ENCODE results near the gene CDC42EP5. TPM values are rescaled to one million over a fixed set of nuclear protein-coding genes. Genes with fewer than 3 reads are reported as not detected.

CDC42EP5 gene
- polyA plus RNA-seq, 4 donors, result 25.1 to 49.9 (median 30.2) TPM

DNA sequence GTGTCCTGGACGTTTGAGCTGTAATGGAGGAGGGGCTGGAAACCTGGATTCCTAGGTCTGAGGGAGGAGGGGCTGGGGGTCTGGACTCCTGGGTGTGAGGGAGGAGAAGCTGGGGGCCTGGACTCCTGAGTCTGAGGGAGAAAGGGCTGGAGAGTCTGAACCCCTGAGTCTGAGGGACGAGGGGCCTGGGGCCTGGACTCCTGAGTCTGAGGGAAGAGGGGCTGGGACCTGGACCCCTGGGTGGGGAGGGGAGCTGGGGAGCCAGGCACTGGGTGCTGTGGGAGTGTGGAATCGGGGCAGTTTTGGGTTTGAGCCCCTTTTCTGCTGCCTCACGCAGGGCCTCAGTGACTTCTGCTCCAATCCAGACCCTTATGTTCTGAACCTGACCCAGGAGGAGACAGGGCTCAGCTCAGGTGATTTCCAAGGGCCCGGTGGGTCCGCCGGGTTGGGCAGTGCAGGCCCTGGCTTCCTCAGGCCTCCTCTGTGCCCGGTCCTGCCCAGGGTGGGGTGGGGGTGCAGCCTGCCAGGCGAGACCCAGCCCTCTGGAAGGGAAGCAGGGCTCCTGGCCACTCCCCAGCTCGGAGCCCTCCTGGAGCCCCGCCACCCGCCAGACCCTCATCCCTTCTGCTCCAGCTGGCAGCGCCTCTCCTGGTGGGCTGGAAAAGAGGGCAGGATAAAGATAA, 43.4 kb downstream of the CDC42EP5 start:
- DNase-seq (ENCODE audit: low read depth in 4 of 4, low spot score in 3 of 4), result no peak

- no peak for DNase-seq (ENCODE audit: low read depth in 4 of 4, low spot score in 3 of 4)
These were observed 44.0 kb downstream of the CDC42EP5 start for GRCh38 chr19:54429176-54429495.

- DNase-seq (ENCODE audit: low read depth in 4 of 4, low spot score in 3 of 4), result no peak
These were observed 44.5 kb downstream of the CDC42EP5 start for GRCh38 chr19:54428323-54429175.

GRCh38 chr19:54427586-54427985, 45.5 kb downstream of the CDC42EP5 start:
- DNase-seq (ENCODE audit: low read depth in 4 of 4, low spot score in 3 of 4), result no peak

DNA sequence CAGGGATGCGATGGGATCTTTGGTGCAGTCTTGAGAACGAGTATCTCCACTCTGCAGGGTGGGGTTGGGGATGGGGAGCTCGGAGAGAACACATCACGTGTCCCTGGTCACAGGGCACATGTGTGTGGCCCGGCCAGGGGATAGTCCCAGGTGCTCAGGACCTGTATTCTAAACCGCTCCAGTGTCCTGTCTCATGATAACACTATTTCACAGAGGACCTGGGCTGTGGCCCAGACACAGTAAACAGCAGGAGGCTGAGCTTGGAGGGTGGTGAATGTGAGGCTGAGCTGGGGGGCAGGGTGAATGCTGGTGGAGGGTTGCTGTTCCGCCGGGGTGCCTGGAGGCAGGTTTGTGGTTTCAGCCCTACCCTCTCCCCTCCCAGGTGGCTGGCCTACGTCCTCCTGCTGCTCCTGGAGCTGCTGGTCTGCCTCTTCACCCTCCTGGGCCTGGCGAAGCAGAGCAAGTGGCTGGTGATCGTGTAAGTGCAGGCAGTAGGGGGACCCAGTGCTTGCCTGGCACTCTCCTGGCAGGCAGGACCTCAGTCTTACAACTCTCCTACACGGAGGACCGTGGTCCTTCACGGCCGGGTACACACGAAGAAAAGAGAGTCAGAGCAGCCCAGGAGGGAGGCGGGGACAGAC, 46.7 kb downstream of the CDC42EP5 start:
- DNase-seq (ENCODE audit: low read depth in 4 of 4, low spot score in 3 of 4), result no peak

GRCh38 chr19:54425382-54425723, 47.7 kb downstream of the CDC42EP5 start:
- DNase-seq (ENCODE audit: low read depth in 4 of 4, low spot score in 3 of 4), result no peak

- DNase-seq (ENCODE audit: low read depth in 4 of 4, low spot score in 3 of 4), result no peak
These were observed 48.3 kb downstream of the CDC42EP5 start for GRCh38 chr19:54424660-54425381.

DNA sequence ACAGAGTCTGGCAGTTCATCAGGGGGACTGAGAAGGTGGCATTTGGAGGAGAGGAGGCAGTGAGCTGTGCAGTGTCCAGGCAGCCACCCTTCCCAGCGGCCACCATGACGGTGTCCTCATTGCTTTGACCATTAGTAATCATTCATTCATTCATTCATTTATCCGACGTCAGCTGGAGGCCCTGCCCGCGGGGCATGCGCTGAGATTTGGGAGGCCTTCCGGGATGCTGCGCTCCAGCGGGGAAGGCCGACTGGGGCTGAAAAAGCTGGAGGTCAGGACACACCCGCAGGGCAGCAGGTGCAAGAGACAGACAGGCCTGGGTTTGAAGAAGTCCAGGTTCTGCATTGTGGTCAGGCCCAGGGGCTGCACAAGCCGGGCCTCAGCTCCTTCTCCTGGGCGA, 48.9 kb downstream of the CDC42EP5 start:
- no peak for DNase-seq (ENCODE audit: low read depth in 4 of 4, low spot score in 3 of 4)

GRCh38 chr19:54422136-54422535, 51.0 kb downstream of the CDC42EP5 start:
- DNase-seq (ENCODE audit: low read depth in 4 of 4, low spot score in 3 of 4), result no peak

DNA sequence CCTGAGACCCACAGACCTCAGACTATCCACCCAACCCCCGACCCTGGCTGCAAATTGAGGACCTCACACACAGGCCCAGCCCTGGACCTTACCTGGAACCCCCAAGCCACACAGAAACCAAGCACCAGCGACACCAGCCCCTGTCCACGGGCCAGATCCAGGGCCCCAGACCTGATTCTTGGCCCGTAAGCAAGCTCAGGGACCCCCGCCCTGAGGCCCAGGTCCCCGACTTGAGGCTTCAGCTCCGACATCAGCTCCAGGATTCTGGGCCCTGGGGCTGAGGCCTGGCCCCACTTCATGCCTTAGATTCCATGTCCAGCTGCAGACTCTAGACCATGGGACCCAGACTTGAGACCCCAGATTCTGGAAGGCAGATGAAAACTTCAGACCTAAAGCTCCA, 51.6 kb downstream of the CDC42EP5 start:
- DNase-seq (ENCODE audit: low read depth in 4 of 4, low spot score in 3 of 4), result no peak

- no peak for DNase-seq (ENCODE audit: low read depth in 4 of 4, low spot score in 3 of 4)
These were observed 52.0 kb downstream of the CDC42EP5 start for GRCh38 chr19:54421169-54421516.

DNA sequence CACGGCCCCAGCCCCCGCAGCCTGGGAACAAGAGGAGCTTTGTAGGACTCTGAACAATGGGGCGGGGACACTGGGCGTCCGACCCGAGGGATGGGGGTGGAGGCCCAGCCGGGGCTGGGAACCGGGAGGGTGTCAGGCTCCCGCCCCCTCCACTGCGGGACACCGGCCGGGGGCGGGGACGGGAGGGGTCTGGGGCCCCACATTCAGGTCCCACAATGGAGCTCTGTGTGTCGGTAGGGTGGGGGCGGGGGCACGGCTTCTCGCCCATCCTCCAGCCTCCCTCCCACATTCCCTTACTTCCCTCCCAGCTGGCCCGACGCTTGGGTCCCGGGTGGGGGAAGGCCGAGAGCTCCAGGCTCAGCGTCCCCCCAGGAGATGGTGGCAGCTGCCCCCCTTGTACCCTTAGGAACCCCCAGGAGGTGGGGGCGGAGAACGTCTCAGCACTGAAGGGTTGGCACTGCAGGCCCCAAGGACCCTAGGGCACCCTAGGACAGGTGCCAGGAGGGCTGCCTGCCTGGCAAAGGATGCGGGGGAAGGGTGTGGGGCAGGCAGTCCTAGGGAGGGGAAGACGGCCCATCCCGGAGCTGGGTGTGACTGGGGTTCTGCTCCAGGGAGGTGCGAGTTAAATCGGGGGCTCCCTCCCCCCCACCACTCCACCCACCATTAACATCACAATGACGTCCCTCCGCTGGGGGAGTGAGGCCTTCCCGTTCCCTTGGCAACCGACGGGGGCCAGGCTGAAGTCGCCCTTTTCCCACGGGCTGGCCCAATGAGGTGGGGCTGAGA, 52.5 kb downstream of the CDC42EP5 start:
- no peak for DNase-seq (ENCODE audit: low read depth in 4 of 4, low spot score in 3 of 4)

- DNase-seq (ENCODE audit: low read depth in 4 of 4, low spot score in 3 of 4), result no peak
These were observed 53.1 kb downstream of the CDC42EP5 start for GRCh38 chr19:54420068-54420382.

GRCh38 chr19:54418930-54419800, 53.9 kb downstream of the CDC42EP5 start:
- DNase-seq (ENCODE audit: low read depth in 4 of 4, low spot score in 3 of 4), result no peak

GRCh38 chr19:54418030-54418929, 54.8 kb downstream of the CDC42EP5 start:
- DNase-seq (ENCODE audit: low read depth in 4 of 4, low spot score in 3 of 4), result no peak

- no peak for DNase-seq (ENCODE audit: low read depth in 4 of 4, low spot score in 3 of 4)
These were observed 56.2 kb downstream of the CDC42EP5 start for GRCh38 chr19:54416695-54417491.

- no peak for DNase-seq (ENCODE audit: low read depth in 4 of 4, low spot score in 3 of 4)
These were observed 57.0 kb downstream of the CDC42EP5 start for GRCh38 chr19:54415901-54416673.
